SK-N-SH (cell line): Measurements from ENCODE around the gene CAMK2N1.

ENCODE experiments used
- CTCF ChIP-seq: fragments of 200-600 bp; sonication (generic); IDR thresholded peaks from 2 replicates; pipeline ENCODE4 v1.6.1; 2017; ENCODE audit warnings: antibody characterized with exemption, mild to moderate bottlenecking, moderate library complexity
- FOXM1 ChIP-seq: IDR thresholded peaks from 2 replicates; pipeline ENCODE4 v1.4.0; 2012; ENCODE audit warnings: low read depth, mild to moderate bottlenecking
- MAX ChIP-seq: IDR thresholded peaks from 2 replicates; pipeline ENCODE4 v1.4.0; 2012; ENCODE audit warnings: low read depth
- POLR2AphosphoS5 ChIP-seq: IDR thresholded peaks from 2 replicates; pipeline ENCODE4 v1.6.1; 2012; ENCODE audit warnings: low read depth, low read length
- TAF1 ChIP-seq: IDR thresholded peaks from 2 replicates; pipeline ENCODE4 v1.6.1; 2012; ENCODE audit warnings: low read depth, mild to moderate bottlenecking, low read length, moderate library complexity, borderline replicate concordance
- USF2 ChIP-seq: fragments of 150-350 bp; IDR thresholded peaks from 2 replicates; pipeline ENCODE4 v1.6.1; 2017; ENCODE audit warnings: antibody characterized with exemption, low read length, low read depth, borderline replicate concordance

- TF ChIP-seq MAX = no peak
- TF ChIP-seq CTCF = no peak
- TF ChIP-seq USF2 = no peak
- no peak for TF ChIP-seq POLR2AphosphoS5
- TF ChIP-seq FOXM1 = no peak
- no peak for TF ChIP-seq TAF1
Measured at GRCh38 chr1:20439282-20439681, 46.7 kb downstream of the CAMK2N1 start.
